Measurements from ENCODE around the gene FBXL22. TPM values are rescaled to one million over a fixed set of nuclear protein-coding genes. Genes with fewer than 3 reads are reported as not detected.

Gene FBXL22
- total and polyA plus RNA-seq, 2 of the 8 experiments (the other 6 are each of a cell fraction or from before 2014, with no cell fraction given) = 0.09 to 0.47 TPM

GRCh38 chr15:63564093-63564492, 33.1 kb upstream of the FBXL22 start:
- Histone ChIP-seq H3K4ac (replicated peaks; ENCODE audit: insufficient read length, low read depth, low read length) (no peak overlapping the region), H2BK15ac (ENCODE audit: low read length) (no peak overlapping the region), H2BK5ac (ENCODE audit: low read depth, low read length) (no peak overlapping the region), H3K56ac (replicated peaks; ENCODE audit: insufficient read length, low read depth, low read length) (no peak overlapping the region), H4K91ac (replicated peaks; ENCODE audit: insufficient read length, low read length) (no peak overlapping the region), H3K4me1 (replicated peaks in 1 of 4; ENCODE audit: control insufficient read depth in 3 of 4, insufficient read depth in 4 of 4, low read length in 3 of 4) (peaks cover 3 to 12% (median 9%) of the 10 kb centered on the region in 4 experiments; a peak in 5 of 7 replicates), H2BK12ac (ENCODE audit: low read depth, low read length) (no peak overlapping the region), H3K14ac (ENCODE audit: insufficient read length) (no peak overlapping the region), H2BK20ac (ENCODE audit: low read length) (no peak overlapping the region), H3K23me2 (ENCODE audit: low read depth, low read length) (peaks cover 2% of the 10 kb centered on the region; the same call in 1 of the 2 replicates), H3K4me2 (ENCODE audit: insufficient read depth in 1 of 2, low read depth in 2 of 2, low read length in 2 of 2) (no peak overlapping the region), H3K27me3 (replicated peaks in 1 of 4; ENCODE audit: control insufficient read depth in 3 of 4, extremely low read depth in 1 of 4, insufficient read depth in 3 of 4, low read length in 3 of 4) (no peaks in the 10 kb centered on the region), H3K9ac (replicated peaks in 1 of 4; ENCODE audit: extremely low read depth in 1 of 4, low read depth in 3 of 4, low read length in 3 of 4) (no peak overlapping the region), H4K20me1 (replicated peaks in 1 of 2; ENCODE audit: control insufficient read depth in 1 of 2, insufficient read depth in 2 of 2, low read length in 2 of 2) (no peaks in the 10 kb centered on the region), H3K23ac (ENCODE audit: insufficient read length) (no peak overlapping the region), H2AK5ac (ENCODE audit: low read depth, low read length) (no peak overlapping the region), H3K79me1 (ENCODE audit: low read depth, low read length) (no peaks in the 10 kb centered on the region), H3K9me3 (ENCODE audit: insufficient read depth in 2 of 2, low read depth in 1 of 2, low read length in 1 of 2) (no peaks in the 10 kb centered on the region), H4K5ac (ENCODE audit: insufficient read length, low read depth, low read length) (no peak overlapping the region), H2BK120ac (replicated peaks; ENCODE audit: low read depth, low read length) (no peak overlapping the region), H3K79me2 (ENCODE audit: control insufficient read depth in 1 of 2, insufficient read depth in 2 of 2, low read length in 2 of 2) (no peaks in the 10 kb centered on the region), H3K4me3 (ENCODE audit: extremely low read depth in 1 of 4, insufficient read depth in 2 of 4, low read depth in 3 of 4, low read length in 4 of 4) (no peak overlapping the region), H2AFZ (ENCODE audit: low read length) (no peak overlapping the region), H3K27ac (ENCODE audit: low read depth, low read length) (no peak overlapping the region), H3K18ac (ENCODE audit: extremely low read depth, low read length) (no peak overlapping the region), H4K8ac (ENCODE audit: extremely low read depth, insufficient read depth, low read length) (no peak overlapping the region), H3K36me3 (ENCODE audit: control insufficient read depth in 2 of 4, insufficient read depth in 4 of 4, low read length in 3 of 4) (no peaks in the 10 kb centered on the region)
- CTCF ChIA-PET (ENCODE audit: partially characterized antibody) = interaction anchor here (1.3 kb wide), 1 partner anchor 12 kb away, joined by 3 read pairs; no protein-coding TSS in a partner anchor
- POLR2A ChIA-PET (ENCODE audit: partially characterized antibody) = no interaction called here
- DNase-seq (ENCODE audit: low read depth in 1 of 2, low spot score in 2 of 2) (no peak), FAIRE-seq (no peak)
- WGBS, 2 experiments (ENCODE audit: extremely low coverage in 1 of 2, insufficient coverage in 1 of 2, insufficient read length in 1 of 2, insufficient replicate concordance in 2 of 2, low coverage in 1 of 2, low lambda C conversion rate in 2 of 2, missing lambda C conversion rate in 1 of 2) = 62% methylated on average over 3 of the region's 3 CpGs; no CpG with 5 or more reads in 1 of the 2 experiments
- TF ChIP-seq RBBP5 (IDR thresholded peaks at IDR 0.05; ENCODE audit: borderline replicate concordance, low read depth, low read length) = no peak
- no peak for TF ChIP-seq POLR2AphosphoS5 (IDR thresholded peaks at IDR 0.05; ENCODE audit: low read depth, low read length)
- TF ChIP-seq KDM5A (IDR thresholded peaks at IDR 0.05; ENCODE audit: low read length) = no peak
- no peak for TF ChIP-seq RNF2 (IDR thresholded peaks at IDR 0.05; ENCODE audit: borderline replicate concordance, low read depth, low read length, missing control alignments, poor library complexity, severe bottlenecking)
- no peak for TF ChIP-seq SP4 (IDR thresholded peaks at IDR 0.05; ENCODE audit: low read length)
- no peak for TF ChIP-seq MAX (IDR thresholded peaks at IDR 0.05)
- TF ChIP-seq TEAD4 (IDR thresholded peaks at IDR 0.05; ENCODE audit: low read depth, low read length) = no peak
- TF ChIP-seq TBP (IDR thresholded peaks at IDR 0.05; ENCODE audit: low read depth, low read length) = no peak
- no peak for TF ChIP-seq SUZ12 (IDR thresholded peaks at IDR 0.05; ENCODE audit: low read length)
- TF ChIP-seq ATF3 (IDR thresholded peaks at IDR 0.05; ENCODE audit: insufficient read depth, low read depth, low read length) = no peak
- no peak for TF ChIP-seq E2F6 (IDR thresholded peaks at IDR 0.05)
- no peak for TF ChIP-seq CEBPB (IDR thresholded peaks at IDR 0.05; ENCODE audit: low read depth, low read length)
- no peak for TF ChIP-seq POLR2A (IDR thresholded peaks at IDR 0.05; ENCODE audit: control extremely low read depth in 1 of 2, low read depth in 2 of 2, low read length in 2 of 2)
- TF ChIP-seq PHF8 (conservative IDR thresholded peaks at IDR 0.05; ENCODE audit: low read depth, low read length) = no peak

Measured in H1 (cell line).